GM12892 (cell line): ENCODE data around the gene HCCS.

ENCODE experiments used
- POLR2A ChIP-seq: IDR thresholded peaks from 2 replicates; pipeline ENCODE4 v1.6.1; 2011; ENCODE audit warnings: low read depth, low read length, control low read depth
- POLR2AphosphoS5 ChIP-seq: IDR thresholded peaks from 2 replicates; pipeline ENCODE4 v1.6.1; 2011; ENCODE audit warnings: low read depth, low read length, control low read depth

- TF ChIP-seq POLR2A (no peak), POLR2AphosphoS5 (no peak)
Observed at GRCh38 chrX:11089802-11090201, 21.3 kb upstream of the HCCS start.
